ENCODE measurements around the gene TNIK. TPM values are rescaled to one million over a fixed set of nuclear protein-coding genes. Genes with fewer than 3 reads are reported as not detected.

TNIK gene
- total RNA-seq, 2 experiments from 2014 or later, result 36.6 to 39.3 TPM

DNA sequence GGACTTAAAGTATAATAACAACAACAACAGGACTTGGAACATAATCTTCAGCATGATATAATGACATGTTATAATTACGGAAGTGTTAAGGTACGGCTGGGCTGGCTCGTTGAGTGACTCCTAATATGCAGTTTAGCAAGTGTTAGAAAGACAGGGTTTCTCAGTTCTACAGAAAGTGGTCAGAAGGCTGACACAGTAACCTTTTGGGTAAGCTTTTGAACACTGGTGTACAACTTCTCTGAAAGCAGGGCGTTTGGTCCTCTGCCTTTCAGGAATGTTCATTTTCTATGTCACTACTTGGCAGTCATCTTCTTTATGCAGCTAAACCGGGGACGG, 300.4 kb downstream of the TNIK start:
- peaks cover 35% of the 10 kb centered on the region for H3K36me3 Mint-ChIP-seq
- peaks cover 7% of the 10 kb centered on the region for H3K9me3 Mint-ChIP-seq (ENCODE audit: low read depth)
- no peak overlapping the region for H3K27ac Mint-ChIP-seq
- no peaks in the 10 kb centered on the region for H3K27me3 Mint-ChIP-seq
- no peak for ATAC-seq
- no peak for DNase-seq
- H3K4me3 Mint-ChIP-seq, result no peak overlapping the region
- CTCF ChIA-PET, result interaction anchor here (0.6 to 1.6 kb wide), 2 partner anchors 207 to 406 kb away, joined by 3 to 5 read pairs; no protein-coding TSS in a partner anchor
- peaks cover 4% of the 10 kb centered on the region for H3K4me1 Mint-ChIP-seq

DNA sequence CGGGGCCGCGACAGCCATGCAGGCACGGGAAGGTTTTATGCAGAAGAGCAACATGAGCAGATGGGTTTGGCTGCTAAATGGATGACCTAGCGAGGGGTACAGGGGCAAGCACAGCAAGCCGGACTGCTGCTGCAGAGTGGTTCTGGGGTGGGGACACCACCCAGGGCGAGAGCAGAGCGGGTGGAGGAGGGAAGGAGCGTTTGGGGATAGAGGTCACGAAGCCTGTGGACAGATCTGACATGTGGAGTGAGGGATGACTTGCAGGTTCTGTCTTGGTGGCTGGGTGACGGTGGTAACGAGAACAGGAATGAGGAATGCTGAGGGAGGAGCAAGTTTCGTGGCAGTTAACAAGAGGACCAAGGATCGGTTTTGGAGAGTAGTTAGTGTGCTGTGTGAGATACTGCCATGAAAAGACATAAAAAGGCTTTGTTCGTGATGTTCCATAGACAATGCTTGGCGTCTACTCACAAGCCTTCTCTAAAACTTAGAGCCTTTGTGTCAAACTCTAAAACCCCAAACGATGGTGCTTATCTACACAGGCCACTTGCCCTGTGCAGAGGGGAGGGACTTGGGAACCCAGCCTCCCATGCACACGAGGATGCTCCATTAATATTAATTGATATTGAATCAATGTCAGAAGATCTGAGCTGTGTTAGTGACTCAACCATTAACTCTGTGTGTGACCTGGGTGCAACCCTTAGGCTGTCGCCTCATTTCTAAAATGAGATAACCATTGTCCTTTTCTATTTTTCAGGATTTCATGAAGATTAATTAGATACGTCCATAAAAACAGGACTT, 301.0 kb downstream of the TNIK start:
- ATAC-seq (no peak), DNase-seq (no peak)
- Mint-ChIP-seq H3K9me3 (ENCODE audit: low read depth) (peaks cover 7% of the 10 kb centered on the region), H3K4me3 (no peak overlapping the region), H3K27ac (no peak overlapping the region), H3K27me3 (no peaks in the 10 kb centered on the region), H3K36me3 (peaks cover 30% of the 10 kb centered on the region), H3K4me1 (peaks cover 4% of the 10 kb centered on the region)
- CTCF ChIA-PET, result interaction anchor here (1.6 kb wide), 1 partner anchor 407 kb away, joined by 5 read pairs; no protein-coding TSS in a partner anchor

DNA sequence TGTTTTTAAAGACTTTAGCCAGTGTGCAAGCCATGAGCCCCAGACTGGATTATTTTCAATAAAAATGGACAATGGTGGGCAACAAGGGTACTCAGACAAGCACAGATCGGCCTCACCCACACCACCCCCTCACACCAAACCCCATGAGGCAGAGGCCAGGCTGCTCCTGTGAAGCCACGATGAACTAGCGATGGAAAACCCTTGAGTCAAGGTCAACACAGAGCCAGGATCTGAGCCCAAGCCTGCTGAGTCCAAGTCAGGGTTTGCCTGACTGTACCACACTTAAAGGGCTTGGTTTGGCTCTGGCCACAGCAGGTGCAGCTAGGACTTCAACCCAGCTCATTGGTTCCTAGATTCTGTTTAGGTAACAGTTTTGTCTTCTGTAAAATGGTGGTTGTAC, 302.2 kb downstream of the TNIK start:
- no peak overlapping the region for H3K27ac Mint-ChIP-seq
- H3K4me1 Mint-ChIP-seq, result peaks cover 1% of the 10 kb centered on the region
- H3K4me3 Mint-ChIP-seq, result no peak overlapping the region
- DNase-seq (no peak), ATAC-seq (no peak)
- H3K9me3 Mint-ChIP-seq (ENCODE audit: low read depth), result peaks cover 4% of the 10 kb centered on the region
- no peaks in the 10 kb centered on the region for H3K27me3 Mint-ChIP-seq
- CTCF ChIA-PET, result interaction anchor here (0.9 kb wide), 1 partner anchor 409 kb away, joined by 3 read pairs; no protein-coding TSS in a partner anchor
- peaks cover 27% of the 10 kb centered on the region for H3K36me3 Mint-ChIP-seq

DNA sequence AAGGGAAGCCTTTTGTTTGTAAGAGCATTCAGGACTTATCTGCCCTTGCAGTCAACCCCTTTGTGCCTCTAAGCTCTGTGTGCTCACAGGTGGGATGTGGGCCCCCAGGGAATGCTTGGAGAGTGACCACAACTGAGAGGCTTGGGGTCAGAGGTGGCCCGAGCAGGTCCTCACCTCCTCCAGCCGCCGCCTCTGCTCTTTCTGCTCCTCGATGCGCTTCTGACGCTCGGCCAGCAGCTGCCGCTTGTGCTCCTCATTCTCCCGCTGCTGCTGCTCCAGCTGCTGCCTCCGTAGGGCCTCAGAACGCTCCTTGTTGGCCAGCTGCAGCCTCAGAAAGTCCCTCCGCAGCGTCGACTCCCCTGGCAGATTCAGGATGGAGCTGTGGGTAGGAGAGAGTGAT, 302.9 kb downstream of the TNIK start:
- Mint-ChIP-seq H3K4me3 (no peak overlapping the region), H3K4me1 (no peaks in the 10 kb centered on the region), H3K9me3 (ENCODE audit: low read depth) (peaks cover under 1% of the 10 kb centered on the region), H3K27me3 (no peaks in the 10 kb centered on the region), H3K27ac (no peak overlapping the region), H3K36me3 (peaks cover 21% of the 10 kb centered on the region)
- DNase-seq (no peak), ATAC-seq (no peak)
- CTCF ChIA-PET, result no interaction called here

DNA sequence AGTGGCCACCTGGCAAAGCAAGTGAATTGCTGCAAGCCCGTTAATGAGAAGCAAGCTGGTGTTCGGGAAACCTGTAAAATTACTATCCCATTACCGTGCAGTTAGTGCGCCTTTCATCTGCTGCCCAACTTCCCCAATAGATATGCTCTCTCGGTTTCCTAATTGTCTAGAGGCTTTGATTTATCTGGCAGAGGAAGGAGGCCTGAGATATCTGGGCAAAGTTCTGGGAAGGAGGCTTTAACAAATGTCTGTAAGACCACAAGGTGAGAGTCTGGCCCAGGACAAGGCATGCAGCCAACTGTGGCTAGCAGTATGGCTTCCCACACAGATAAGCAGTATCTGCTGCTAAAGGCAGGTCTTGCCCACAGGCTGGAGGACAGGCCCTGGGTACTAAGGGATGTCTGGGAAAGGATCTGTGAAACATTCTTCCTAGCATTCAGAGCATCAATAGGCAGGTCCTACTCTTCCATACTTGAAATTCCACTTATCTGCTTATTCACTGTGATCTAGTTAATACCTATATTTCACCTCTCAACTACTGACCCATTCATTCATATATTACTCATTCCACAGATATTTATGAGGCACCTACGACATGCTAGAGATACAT, 303.7 kb downstream of the TNIK start:
- CTCF ChIA-PET, result interaction anchor here (0.6 kb wide), 1 partner anchor 411 kb away, joined by 3 read pairs; no protein-coding TSS in a partner anchor
- no peak overlapping the region for H3K27ac Mint-ChIP-seq
- peaks cover 21% of the 10 kb centered on the region for H3K36me3 Mint-ChIP-seq
- ATAC-seq, result no peak
- H3K4me1 Mint-ChIP-seq, result no peaks in the 10 kb centered on the region
- no peak overlapping the region for H3K4me3 Mint-ChIP-seq
- no peaks in the 10 kb centered on the region for H3K27me3 Mint-ChIP-seq
- no peak for DNase-seq
- H3K9me3 Mint-ChIP-seq (ENCODE audit: low read depth), result no peaks in the 10 kb centered on the region

DNA sequence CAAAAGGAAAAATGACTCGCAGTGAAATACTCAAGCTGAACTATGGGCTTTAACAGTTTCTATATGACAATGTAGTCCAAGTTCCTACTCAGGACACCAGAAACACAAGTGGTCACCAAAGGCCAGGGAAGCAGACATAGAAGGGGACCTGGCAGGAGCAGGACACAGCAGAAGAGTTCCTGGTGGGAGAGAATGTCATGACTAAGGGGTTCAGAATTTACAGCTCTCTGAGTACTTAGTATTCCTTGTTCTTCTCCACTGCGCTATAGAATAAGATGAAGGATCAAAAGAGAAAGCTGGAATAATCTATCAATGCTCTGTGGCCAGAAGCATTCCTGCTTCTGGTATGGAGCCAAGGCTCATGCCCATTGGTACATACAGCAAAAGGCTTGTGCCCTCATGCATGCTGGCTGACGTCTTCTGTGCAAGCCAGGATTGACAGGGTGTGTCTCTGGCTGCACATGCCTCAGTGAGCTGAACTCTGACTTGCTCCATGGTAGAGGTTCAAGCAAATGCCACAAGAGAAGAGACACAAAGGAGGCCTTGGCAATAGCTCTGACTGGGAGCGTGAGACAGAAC, 305.0 kb downstream of the TNIK start:
- Mint-ChIP-seq H3K4me1 (no peaks in the 10 kb centered on the region), H3K36me3 (peaks cover 11% of the 10 kb centered on the region), H3K4me3 (no peak overlapping the region), H3K27me3 (no peaks in the 10 kb centered on the region), H3K9me3 (ENCODE audit: low read depth) (no peaks in the 10 kb centered on the region), H3K27ac (no peak overlapping the region)
- CTCF ChIA-PET, result no interaction called here
- ATAC-seq, result no peak
- no peak for DNase-seq

DNA sequence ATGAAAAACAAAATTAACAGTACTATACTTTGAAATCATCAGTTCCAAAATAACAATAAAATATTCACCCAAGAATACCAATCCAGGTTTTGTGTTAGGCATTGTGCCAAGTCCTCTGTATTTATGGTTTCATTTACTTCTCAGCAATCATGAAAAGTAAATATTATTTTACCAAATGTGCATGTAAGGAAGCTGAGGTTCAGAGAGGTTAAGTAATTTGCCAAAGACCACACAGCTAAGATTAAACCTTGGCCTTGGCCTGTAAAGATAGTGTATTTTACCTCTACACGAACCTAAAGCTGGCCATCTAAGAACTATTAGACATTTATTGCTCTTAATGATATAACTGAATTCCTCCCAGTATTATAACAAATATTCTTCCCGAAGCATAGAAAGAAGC, 309.3 kb downstream of the TNIK start:
- Mint-ChIP-seq H3K4me1 (no peaks in the 10 kb centered on the region), H3K27ac (no peak overlapping the region), H3K27me3 (no peaks in the 10 kb centered on the region), H3K9me3 (ENCODE audit: low read depth) (no peaks in the 10 kb centered on the region), H3K36me3 (peaks cover 12% of the 10 kb centered on the region), H3K4me3 (no peak overlapping the region)
- CTCF ChIA-PET, result interaction anchor here (1.0 to 1.1 kb wide), 2 partner anchors 411 to 416 kb away, joined by 3 read pairs; no protein-coding TSS in a partner anchor
- DNase-seq, result no peak
- no peak for ATAC-seq

DNA sequence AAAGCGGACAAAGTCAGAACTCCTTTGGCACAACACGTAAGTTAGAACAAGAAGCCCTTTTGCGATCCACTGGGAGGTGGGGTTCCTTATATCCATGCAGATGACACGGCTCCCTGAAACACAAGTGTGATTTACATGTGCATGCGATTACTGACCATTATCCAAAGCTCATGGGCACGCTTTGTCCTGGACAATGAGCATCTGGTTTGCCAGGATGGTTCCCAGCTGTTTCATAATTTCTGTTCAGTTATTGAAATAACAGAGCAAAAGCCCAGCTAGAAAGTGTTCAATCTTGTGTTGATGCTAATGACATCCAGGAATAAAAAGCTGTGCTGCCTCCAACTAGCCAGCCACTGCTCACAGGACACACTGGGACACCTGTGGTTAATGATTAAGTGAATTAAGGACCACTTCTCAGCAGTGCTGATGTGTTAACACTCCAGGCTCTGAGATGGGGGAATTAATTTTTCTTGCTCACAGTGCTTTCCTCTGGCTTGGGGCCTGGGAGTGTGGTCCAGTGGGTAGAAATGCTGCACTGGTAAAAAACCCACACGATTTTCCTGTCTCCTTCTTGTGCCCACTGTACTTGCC, 310.6 kb downstream of the TNIK start:
- Mint-ChIP-seq H3K27me3 (no peaks in the 10 kb centered on the region), H3K4me3 (no peak overlapping the region), H3K27ac (no peak overlapping the region), H3K4me1 (no peaks in the 10 kb centered on the region), H3K9me3 (ENCODE audit: low read depth) (no peaks in the 10 kb centered on the region), H3K36me3 (peaks cover 10% of the 10 kb centered on the region)
- no peak for DNase-seq
- ATAC-seq, result no peak
- CTCF ChIA-PET, result no interaction called here

DNA sequence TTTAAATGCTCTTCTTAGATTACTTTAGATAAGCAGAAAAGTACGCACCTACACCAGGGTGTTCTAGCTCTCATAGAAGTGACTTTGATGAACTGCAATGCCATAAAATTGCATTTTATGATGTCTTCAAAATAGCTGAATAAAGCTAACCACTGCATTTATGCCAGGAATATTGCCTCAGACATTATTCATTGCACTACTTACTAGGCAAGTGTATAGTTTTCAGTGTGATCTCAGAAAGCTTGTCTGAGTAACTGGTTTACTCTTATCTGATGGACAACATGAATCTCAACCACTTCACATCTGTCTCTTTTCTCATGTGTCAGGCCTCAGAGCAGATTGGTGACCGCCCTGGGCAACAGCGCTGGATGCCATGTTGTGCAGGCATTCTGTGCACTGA, 314.4 kb downstream of the TNIK start:
- Mint-ChIP-seq H3K9me3 (ENCODE audit: low read depth) (no peaks in the 10 kb centered on the region), H3K4me3 (no peak overlapping the region), H3K27ac (no peak overlapping the region), H3K27me3 (no peaks in the 10 kb centered on the region), H3K4me1 (no peaks in the 10 kb centered on the region), H3K36me3 (peaks cover 3% of the 10 kb centered on the region)
- DNase-seq, result no peak
- CTCF ChIA-PET, result interaction anchor here (0.6 kb wide), 1 partner anchor 187 kb away, joined by 3 read pairs; no protein-coding TSS in a partner anchor
- no peak for ATAC-seq

DNA sequence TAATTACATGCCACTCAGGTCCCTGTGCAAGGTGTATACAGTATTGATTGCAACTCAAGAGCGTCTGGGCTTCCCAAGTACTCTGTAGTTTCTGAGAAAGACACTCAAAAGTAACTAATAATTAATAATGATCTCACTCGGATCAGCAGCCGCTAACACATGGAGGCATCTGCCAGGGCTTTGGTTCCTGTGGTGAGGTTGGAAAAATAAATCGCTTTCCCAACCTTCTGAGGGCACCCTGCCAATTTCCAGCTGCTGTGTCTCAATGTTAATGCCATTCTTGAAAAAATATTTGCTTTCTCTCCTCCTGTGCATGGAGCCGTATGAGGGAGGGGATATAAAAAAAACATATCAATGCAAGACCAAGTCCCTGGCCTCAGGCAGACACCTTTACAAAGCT, 317.2 kb downstream of the TNIK start:
- Mint-ChIP-seq H3K36me3 (peaks cover 5% of the 10 kb centered on the region), H3K27me3 (no peaks in the 10 kb centered on the region), H3K9me3 (ENCODE audit: low read depth) (no peaks in the 10 kb centered on the region), H3K4me3 (no peak overlapping the region), H3K27ac (no peak overlapping the region), H3K4me1 (no peaks in the 10 kb centered on the region)
- CTCF ChIA-PET, result no interaction called here
- DNase-seq (no peak), ATAC-seq (no peak)

DNA sequence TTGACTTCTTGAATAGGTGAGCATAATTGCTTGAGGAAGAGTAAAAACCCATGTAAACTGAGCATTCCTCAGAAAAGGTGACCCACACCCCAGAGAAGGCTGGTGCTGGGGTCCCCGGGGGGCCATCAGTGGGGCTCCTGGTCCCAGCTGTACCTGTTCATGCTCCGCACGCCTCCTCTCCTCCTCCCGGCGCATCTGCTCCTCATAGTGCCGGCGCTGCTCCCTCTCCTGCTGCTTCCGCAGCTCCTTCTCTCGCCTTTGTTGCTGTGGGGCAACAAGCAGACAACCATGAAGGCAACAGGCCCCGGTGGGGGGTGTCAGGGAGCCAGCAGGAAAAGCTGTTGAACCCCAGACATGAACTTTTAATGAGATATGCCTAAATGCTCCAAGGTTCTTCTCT, 320.0 kb downstream of the TNIK start:
- Mint-ChIP-seq H3K27ac (no peak overlapping the region), H3K4me3 (no peak overlapping the region), H3K9me3 (ENCODE audit: low read depth) (no peaks in the 10 kb centered on the region), H3K36me3 (peaks cover 11% of the 10 kb centered on the region), H3K4me1 (no peaks in the 10 kb centered on the region), H3K27me3 (no peaks in the 10 kb centered on the region)
- DNase-seq (no peak), ATAC-seq (no peak)
- CTCF ChIA-PET, result no interaction called here

DNA sequence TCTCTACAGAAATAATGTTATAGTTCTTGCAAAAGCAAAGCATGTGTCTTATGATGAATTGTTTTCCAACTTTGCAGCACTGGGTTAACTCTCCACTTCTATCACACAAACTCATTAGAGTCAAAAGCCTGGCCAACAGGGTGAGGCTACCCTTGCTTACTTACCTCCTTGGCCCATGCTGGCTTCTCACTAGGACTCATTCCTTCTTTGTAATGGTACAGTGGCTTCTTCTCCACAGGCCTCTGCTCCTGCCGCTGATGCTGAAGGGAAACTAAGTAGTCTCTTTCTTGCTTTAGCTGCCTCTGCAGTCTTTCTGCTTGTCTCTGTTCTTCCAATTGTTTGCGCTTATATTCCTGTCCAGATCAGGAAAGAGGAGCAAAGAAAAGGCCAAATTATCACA, 322.2 kb downstream of the TNIK start:
- Mint-ChIP-seq H3K27me3 (no peaks in the 10 kb centered on the region), H3K9me3 (ENCODE audit: low read depth) (no peaks in the 10 kb centered on the region), H3K4me3 (no peak overlapping the region), H3K27ac (no peak overlapping the region), H3K36me3 (peaks cover 16% of the 10 kb centered on the region), H3K4me1 (peaks cover 2% of the 10 kb centered on the region)
- CTCF ChIA-PET, result no interaction called here
- DNase-seq (no peak), ATAC-seq (no peak)

DNA sequence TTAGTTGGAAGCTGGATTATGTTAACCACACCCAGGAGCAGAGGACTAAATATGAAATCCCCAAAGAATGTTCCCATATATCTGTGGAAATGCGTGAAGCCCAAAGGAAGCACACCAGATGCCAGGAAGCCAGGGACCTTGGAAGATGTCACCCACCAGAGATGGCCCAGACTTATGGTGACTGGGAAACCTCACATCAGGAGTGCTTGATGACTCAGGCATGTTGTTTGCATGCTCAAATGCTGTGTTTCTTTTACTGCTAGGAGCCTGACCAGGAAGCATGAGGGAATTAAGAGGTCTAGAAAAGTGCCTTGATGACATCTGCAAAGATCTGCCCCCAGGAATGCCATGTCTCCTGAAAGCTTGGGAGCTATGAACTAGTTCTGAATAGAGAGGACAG, 324.7 kb downstream of the TNIK start:
- H3K36me3 Mint-ChIP-seq, result peaks cover 18% of the 10 kb centered on the region
- H3K27ac Mint-ChIP-seq, result no peak overlapping the region
- CTCF ChIA-PET, result no interaction called here
- H3K4me3 Mint-ChIP-seq, result no peak overlapping the region
- H3K4me1 Mint-ChIP-seq, result peaks cover 2% of the 10 kb centered on the region
- no peaks in the 10 kb centered on the region for H3K9me3 Mint-ChIP-seq (ENCODE audit: low read depth)
- DNase-seq (no peak), ATAC-seq (no peak)
- H3K27me3 Mint-ChIP-seq, result no peaks in the 10 kb centered on the region
